HepG2 (cell line): ENCODE data around the gene AGAP1. TPM values are rescaled to one million over a fixed set of nuclear protein-coding genes. Genes with fewer than 3 reads are reported as not detected.

Experiments
- ATAC-seq: fragments of 200-7000 bp; cut with Tn5 transposase; 3 replicates; pipeline ENCODE4 v1.9.1; 2020; ENCODE audit warnings: mild to moderate bottlenecking, moderate library complexity
- BruUV-seq: library from RNA; stranded (reverse); fragments of 400-500 nt; replicated peaks from 2 replicates; lab custom pipeline; 2021; lab: Mats Ljungman, UMichigan
- CTCF ChIA-PET: fragments of 300-600 bp; formaldehyde crosslinking; extraction: SDS; loops from one replicate; lab custom pipeline; 2021; ENCODE audit warnings: low total read pairs, inconsistent platforms, low intra/inter-chr PET ratio; lab: Yijun Ruan, JAX
- POLR2A ChIA-PET: fragments of 350-600 bp; sonication (Branson Sonifier 250); formaldehyde crosslinking; loops from one replicate; lab custom pipeline; 2020; ENCODE audit warnings: antibody characterized with exemption, inconsistent platforms; lab: Yijun Ruan, JAX
- DNase-seq: peaks from one replicate; pipeline ENCODE4 v3.0.0-alpha.2; 2015; ENCODE audit warnings: low spot score
- FAIRE-seq: peaks from 3 replicates; lab custom pipeline; 2011; peaks lifted over from hg19 to GRCh38; lab: Jason Lieb, UNC
- H2AFZ ChIP-seq: one replicate; pipeline ENCODE4 v1.6.1; 2011; ENCODE audit warnings: low read length, inconsistent platforms
- H3K27ac ChIP-seq: fragments of 300-600 bp; 3 replicates; pipeline ENCODE4 v1.8.0; 2011; ENCODE audit warnings: mixed run types, mild to moderate bottlenecking, mixed read lengths, low read length, inconsistent platforms; ENCODE audit not compliant: insufficient read depth; ENCODE audit errors: extremely low read length
- H3K27me3 ChIP-seq, 2 experiments: fragments of 200-600 bp in 1 of 2; 2 replicates in 1 of 2; 3 replicates in 1 of 2; pipeline versions ENCODE4 v1.6.0 to v1.8.0; 2011; ENCODE audit warnings: low read length in 2 of 2, mild to moderate bottlenecking in 2 of 2, moderate library complexity in 2 of 2, inconsistent platforms in 1 of 2; ENCODE audit not compliant: insufficient read depth in 2 of 2, control insufficient read depth in 1 of 2
- H3K36me3 ChIP-seq, 2 experiments: fragments of 200-600 bp in 1 of 2; replicated peaks in 1 of 2; 2 replicates in 1 of 2; 3 replicates in 1 of 2; pipeline versions ENCODE4 v1.5.1 to v1.8.0; 2011; ENCODE audit warnings: low read length in 2 of 2, inconsistent platforms in 1 of 2; ENCODE audit not compliant: insufficient read depth in 2 of 2, control insufficient read depth in 1 of 2
- H3K4me1 ChIP-seq: 2 replicates; pipeline ENCODE4 v1.5.1; 2012; ENCODE audit warnings: low read length, inconsistent platforms; ENCODE audit not compliant: insufficient read depth
- H3K4me2 ChIP-seq: 2 replicates; pipeline ENCODE4 v1.6.0; 2011; ENCODE audit warnings: low read depth, low read length, inconsistent platforms
- H3K4me3 ChIP-seq, 3 experiments: fragments of 200-600 bp in 1 of 3; sonication (generic), shearing (Covaris generic) in 1 of 3; replicated peaks in 1 of 3; 2 replicates each; pipeline ENCODE4 v1.5.1; 2011 to 2016; ENCODE audit warnings: low read length in 3 of 3, inconsistent platforms in 2 of 3, low read depth in 2 of 3, mild to moderate bottlenecking in 2 of 3, control low read depth in 1 of 3, mixed read lengths in 1 of 3; ENCODE audit not compliant: insufficient read depth in 1 of 3
- H3K79me2 ChIP-seq: one replicate; pipeline ENCODE4 v1.6.1; 2011; ENCODE audit warnings: low read length, inconsistent platforms; ENCODE audit not compliant: insufficient read depth
- H3K9ac ChIP-seq: 2 replicates; pipeline ENCODE4 v1.6.0; 2011; ENCODE audit warnings: mild to moderate bottlenecking, low read depth, low read length, inconsistent platforms; ENCODE audit not compliant: insufficient read depth
- H3K9me3 ChIP-seq: 2 replicates; pipeline ENCODE4 v1.5.1; 2012; ENCODE audit warnings: mild to moderate bottlenecking, low read length
- H4K20me1 ChIP-seq: 2 replicates; pipeline ENCODE4 v1.6.0; 2011; ENCODE audit warnings: inconsistent platforms, mild to moderate bottlenecking, low read length, moderate library complexity; ENCODE audit not compliant: insufficient read depth
- BCL6 ChIP-seq: IDR thresholded peaks from 2 replicates; pipeline ENCODE4 v1.6.1; 2016; ENCODE audit warnings: missing genetic modification reagents, missing compliant biosample characterization
- GLI4 ChIP-seq: sonication (generic); formaldehyde crosslinking; IDR thresholded peaks from 2 replicates; pipeline ENCODE4 v1.5.1; 2020; ENCODE audit warnings: missing genetic modification reagents, mild to moderate bottlenecking, moderate library complexity, borderline replicate concordance
- JUND ChIP-seq: sonication (generic); formaldehyde crosslinking; IDR thresholded peaks from 2 replicates; pipeline ENCODE4 v1.8.0; 2022; ENCODE audit warnings: mild to moderate bottlenecking, missing genetic modification reagents
- NRL ChIP-seq: sonication (generic); formaldehyde crosslinking; IDR thresholded peaks from 2 replicates; pipeline ENCODE4 v1.5.0; 2020; ENCODE audit warnings: missing genetic modification reagents, mild to moderate bottlenecking, moderate library complexity, borderline replicate concordance
- POLR2G ChIP-seq: fragments of 200-400 bp; formaldehyde crosslinking; IDR thresholded peaks from 2 replicates; pipeline ENCODE4 v1.6.1; 2018; ENCODE audit warnings: mild to moderate bottlenecking, low read depth, low read length, moderate library complexity
- SP140L ChIP-seq: sonication (generic); formaldehyde crosslinking; IDR thresholded peaks from 2 replicates; pipeline ENCODE4 v1.4.0; 2020; ENCODE audit warnings: missing genetic modification reagents, borderline replicate concordance
- TEAD3 ChIP-seq: optimal IDR thresholded peaks from 2 replicates; pipeline ENCODE3; 2016; ENCODE audit warnings: borderline replicate concordance
- ZNF121 ChIP-seq: sonication (generic); formaldehyde crosslinking; IDR thresholded peaks from 2 replicates; pipeline ENCODE4 v1.5.0; 2020; ENCODE audit warnings: mild to moderate bottlenecking, missing genetic modification reagents
- ZNF232 ChIP-seq: sonication (generic); formaldehyde crosslinking; IDR thresholded peaks from 2 replicates; pipeline ENCODE4 v1.4.0; 2020; ENCODE audit warnings: missing genetic modification reagents, borderline replicate concordance
- ZNF607 ChIP-seq: sonication (generic); formaldehyde crosslinking; IDR thresholded peaks from 2 replicates; pipeline ENCODE4 v1.5.1; 2020; ENCODE audit warnings: missing genetic modification reagents, mild to moderate bottlenecking, borderline replicate concordance
- ZNF737 ChIP-seq: sonication (generic); formaldehyde crosslinking; IDR thresholded peaks from 2 replicates; pipeline ENCODE4 v1.5.0; 2020; ENCODE audit warnings: missing genetic modification reagents, mild to moderate bottlenecking, borderline replicate concordance
- WGBS: methylation state at CpG from one replicate; pipeline ENCODE4 v1.1.6; 2017; ENCODE audit warnings: low lambda C conversion rate; 5-methylcytosine and 5-hydroxymethylcytosine counted together
- in situ Hi-C: cut with HindIII; loops from 2 replicates; pipeline ENCODE4 v1.10.0; 2017; ENCODE audit warnings: low pct_unique_long_range_greater_than_20kb; ENCODE audit not compliant: extremely low pct_ligation_motif_present
- intact Hi-C: fragments of 100-400 bp; cut with micrococcal nuclease; formaldehyde crosslinking; loops from one replicate; pipeline ENCODE4 v1.10.0; 2022; ENCODE audit not compliant: unreplicated experiment
- polyA plus RNA-seq, 8 experiments: library from polyadenylated mRNA; depleted of rRNA in 3 of 8; stranded (reverse) in 7 of 8; unstranded in 1 of 8; fragments of >200 nt; fragmentation: Illumina TruSeq in 4 of 8; extraction: Trizol in 4 of 8; gene quantifications; 2 replicates each; pipeline versions ENCODE4 v1.2.1 to v1.2.3, GENCODE V29; 2011 to 2016; ENCODE audit warnings: low read depth in 4 of 8, missing spikeins in 1 of 8, mixed read lengths in 1 of 8; ENCODE audit not compliant: insufficient read depth in 1 of 8
- total RNA-seq, 5 experiments: library from RNA; depleted of rRNA; stranded (reverse); fragments of >200 nt; fragmentation: Illumina TruSeq; extraction: Trizol; gene quantifications; 2 replicates each; pipeline ENCODE4 v1.2.3, GENCODE V29; 2016; ENCODE audit warnings: low read depth in 1 of 5
- TF ChIP-seq, protein P1 (sequence below): sonication (generic); formaldehyde crosslinking; IDR thresholded peaks from 2 replicates; pipeline ENCODE4 v1.5.1; 2020; ENCODE audit warnings: mild to moderate bottlenecking, moderate library complexity, missing genetic modification reagents
- TF ChIP-seq, protein P2 (sequence below), 2 experiments: sonication (generic) in 1 of 2; formaldehyde crosslinking in 1 of 2; IDR thresholded peaks; 2 replicates each; pipeline versions ENCODE4 v1.4.0 to v1.6.1; 2018 to 2020; ENCODE audit warnings: missing genetic modification reagents in 2 of 2, borderline replicate concordance in 1 of 2, low read depth in 1 of 2, mild to moderate bottlenecking in 1 of 2, missing biosample characterization in 1 of 2

The AGAP1 gene
- total and polyA plus RNA-seq, 2 of the 13 experiments (the other 11 are each of a cell fraction or from before 2014, with no cell fraction given), result 21.2 to 32.7 TPM

DNA sequence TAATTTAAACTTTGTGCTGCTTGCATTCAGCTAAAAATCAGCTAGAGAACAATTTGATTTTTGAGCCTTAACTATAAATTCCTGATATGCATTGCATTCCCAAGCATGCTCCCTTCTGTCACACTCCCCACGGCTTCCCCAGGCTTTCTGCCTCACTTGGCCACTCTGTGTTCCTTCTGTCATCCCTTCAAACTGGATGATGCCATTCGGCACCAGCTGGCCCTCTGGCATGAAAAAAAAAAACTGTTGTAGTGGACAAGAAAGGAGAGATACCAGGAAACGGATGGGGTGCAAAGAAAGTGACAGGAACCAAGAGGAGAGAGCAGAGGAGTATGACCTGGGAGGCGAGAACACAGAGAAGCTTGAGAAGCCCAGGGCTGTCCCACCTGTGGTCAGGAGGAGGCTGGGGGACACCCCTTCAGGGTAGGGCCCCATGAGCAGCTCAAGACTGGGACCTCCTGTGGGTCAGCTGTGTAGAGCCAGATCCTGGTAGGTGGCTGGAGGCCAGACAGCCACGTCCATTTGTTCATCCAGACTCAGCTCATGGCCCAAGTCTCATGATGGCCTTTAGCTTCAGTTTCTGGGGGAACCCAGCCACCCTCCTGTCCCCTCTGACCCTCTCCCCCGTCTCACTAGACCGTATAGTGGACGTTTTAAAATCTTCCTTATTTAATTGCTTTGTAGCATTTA is 462.6 kb downstream of the AGAP1 start:
- CTCF ChIA-PET, result no interaction called here
- 95% methylated on average over 8 of the region's 8 CpGs for WGBS
- no peak overlapping the region for H3K27ac ChIP-seq

DNA sequence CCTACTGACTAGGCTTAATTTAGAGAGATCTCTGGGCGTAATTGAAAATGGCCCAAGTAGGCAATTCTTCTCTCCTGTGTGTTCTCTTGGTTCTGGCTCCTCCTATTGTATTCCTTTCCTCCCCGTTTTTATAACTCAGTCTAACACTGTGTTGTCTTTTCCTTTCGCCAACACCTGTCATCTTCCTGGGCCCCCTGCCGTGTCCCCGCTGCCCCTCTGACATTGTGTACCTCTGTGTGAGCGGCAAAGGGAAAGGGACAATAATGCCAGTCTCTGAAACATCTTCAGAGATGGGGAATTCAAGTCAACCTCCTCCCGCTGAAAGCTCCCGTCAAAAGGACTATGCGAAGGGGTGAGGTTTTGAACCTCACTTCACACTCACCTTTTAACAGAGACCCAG is 463.4 kb downstream of the AGAP1 start:
- intact Hi-C loops (no loop called here), in situ Hi-C loops (no loop called here)
- Histone ChIP-seq H3K79me2 (no peaks in the 10 kb centered on the region), H3K4me2 (no peak overlapping the region), H3K36me3 (peaks cover 5 to 22% of the 10 kb centered on the region in 2 experiments; a peak in 3 of 5 replicates), H3K27ac (no peak overlapping the region), H3K4me1 (no peaks in the 10 kb centered on the region), H3K27me3 (no peaks in the 10 kb centered on the region), H3K9ac (no peak overlapping the region), H4K20me1 (no peaks in the 10 kb centered on the region), H3K9me3 (no peaks in the 10 kb centered on the region), H3K4me3 (no peak overlapping the region), H2AFZ (no peak overlapping the region)
- ATAC-seq (no peak), DNase-seq (no peak), FAIRE-seq (no peak)
- ChIA-PET CTCF (no interaction called here), POLR2A (no interaction called here)
- 95% methylated on average over 9 of the region's 9 CpGs for WGBS
- no TSS peak for BruUV-seq
- TF ChIP-seq ZNF607 (CRISPR knock-in tag), result no peak
- no peak for TF ChIP-seq POLR2G
- no peak for TF ChIP-seq GLI4 (CRISPR knock-in tag)
- TF ChIP-seq, protein P1, sequence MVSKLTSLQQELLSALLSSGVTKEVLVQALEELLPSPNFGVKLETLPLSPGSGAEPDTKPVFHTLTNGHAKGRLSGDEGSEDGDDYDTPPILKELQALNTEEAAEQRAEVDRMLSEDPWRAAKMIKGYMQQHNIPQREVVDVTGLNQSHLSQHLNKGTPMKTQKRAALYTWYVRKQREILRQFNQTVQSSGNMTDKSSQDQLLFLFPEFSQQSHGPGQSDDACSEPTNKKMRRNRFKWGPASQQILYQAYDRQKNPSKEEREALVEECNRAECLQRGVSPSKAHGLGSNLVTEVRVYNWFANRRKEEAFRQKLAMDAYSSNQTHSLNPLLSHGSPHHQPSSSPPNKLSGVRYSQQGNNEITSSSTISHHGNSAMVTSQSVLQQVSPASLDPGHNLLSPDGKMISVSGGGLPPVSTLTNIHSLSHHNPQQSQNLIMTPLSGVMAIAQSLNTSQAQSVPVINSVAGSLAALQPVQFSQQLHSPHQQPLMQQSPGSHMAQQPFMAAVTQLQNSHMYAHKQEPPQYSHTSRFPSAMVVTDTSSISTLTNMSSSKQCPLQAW (CRISPR knock-in tag), result no peak
- no peak for TF ChIP-seq JUND (CRISPR knock-in tag)
- no peak for TF ChIP-seq ZNF121 (CRISPR knock-in tag)
- TF ChIP-seq, protein P2, sequence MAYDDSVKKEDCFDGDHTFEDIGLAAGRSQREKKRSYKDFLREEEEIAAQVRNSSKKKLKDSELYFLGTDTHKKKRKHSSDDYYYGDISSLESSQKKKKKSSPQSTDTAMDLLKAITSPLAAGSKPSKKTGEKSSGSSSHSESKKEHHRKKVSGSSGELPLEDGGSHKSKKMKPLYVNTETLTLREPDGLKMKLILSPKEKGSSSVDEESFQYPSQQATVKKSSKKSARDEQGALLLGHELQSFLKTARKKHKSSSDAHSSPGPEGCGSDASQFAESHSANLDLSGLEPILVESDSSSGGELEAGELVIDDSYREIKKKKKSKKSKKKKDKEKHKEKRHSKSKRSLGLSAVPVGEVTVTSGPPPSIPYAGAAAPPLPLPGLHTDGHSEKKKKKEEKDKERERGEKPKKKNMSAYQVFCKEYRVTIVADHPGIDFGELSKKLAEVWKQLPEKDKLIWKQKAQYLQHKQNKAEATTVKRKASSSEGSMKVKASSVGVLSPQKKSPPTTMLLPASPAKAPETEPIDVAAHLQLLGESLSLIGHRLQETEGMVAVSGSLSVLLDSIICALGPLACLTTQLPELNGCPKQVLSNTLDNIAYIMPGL (CRISPR knock-in tag; IDR thresholded peaks at IDR 0.05; ENCODE audit: borderline replicate concordance in 1 of 2, low read depth in 1 of 2), result no peak
- no peak for TF ChIP-seq ZNF737
- no peak for TF ChIP-seq NRL (CRISPR knock-in tag)
- no peak for TF ChIP-seq TEAD3 (CRISPR knock-in tag)
- TF ChIP-seq BCL6 (CRISPR knock-in tag), result no peak

More for the DNA sequence above, 462.6 kb downstream of the AGAP1 start:
- Histone ChIP-seq H3K27me3 (no peaks in the 10 kb centered on the region), H3K9ac (no peak overlapping the region), H3K4me3 (no peak overlapping the region), H2AFZ (no peak overlapping the region), H3K4me2 (no peak overlapping the region), H4K20me1 (no peaks in the 10 kb centered on the region), H3K9me3 (no peaks in the 10 kb centered on the region), H3K4me1 (no peaks in the 10 kb centered on the region), H3K79me2 (no peaks in the 10 kb centered on the region), H3K36me3 (peaks cover 5 to 25% of the 10 kb centered on the region in 2 experiments; a peak in 3 of 5 replicates)
- TF ChIP-seq SP140L (CRISPR knock-in tag) (no peak), ZNF232 (CRISPR knock-in tag) (no peak)
- in situ Hi-C loops, result no loop called here
- ATAC-seq, result no peak
- POLR2A ChIA-PET, result no interaction called here
- intact Hi-C loops, result no loop called here
- BruUV-seq, result no TSS peak
- no peak for DNase-seq
- no peak for FAIRE-seq
